Natural killer cell treated with Interleukin-12 subunit alpha and Interleukin-12 subunit beta and Interleukin-15 and Interleukin-18, amount 100 ng/mL, for 72 hours (primary cell): ENCODE measurements around the gene ADGRV1. TPM values are rescaled to one million over a fixed set of nuclear protein-coding genes. Genes with fewer than 3 reads are reported as not detected.
A peak's percentile ranks its signal among the peaks of the same experiment; 100 is the strongest.
"Not testable (repeated sequence)": the region's sequence is repeated elsewhere in the genome, so short reads cannot be mapped to it uniquely, and the experiment has no call there.

Source experiments
- ATAC-seq, 2 donors: fragments of 150-1000 bp; cut with Tn5 transposase in 1 of 2; sonication (Bioruptor Pico), chemical (Tn5 transposase) in 1 of 2; 2 replicates each; pipeline ENCODE4 v1.10.0; 2021
- DNase-seq: peaks from one replicate; pipeline ENCODE4 v3.0.0; 2022; ENCODE audit warnings: low spot score
- H3K27ac Mint-ChIP-seq, 2 donors: 1 replicate in 1 of 2; 2 replicates in 1 of 2; pipeline ENCODE4 v1.8.0; 2022; ENCODE audit warnings: mixed read lengths in 2 of 2, mild to moderate bottlenecking in 1 of 2, moderate library complexity in 1 of 2
- H3K27me3 Mint-ChIP-seq, 2 donors: 1 replicate in 1 of 2; 2 replicates in 1 of 2; pipeline ENCODE4 v1.8.0; 2022; ENCODE audit warnings: mixed read lengths in 2 of 2
- H3K36me3 Mint-ChIP-seq: one replicate; pipeline ENCODE4 v1.8.0; 2022; ENCODE audit warnings: mixed read lengths
- H3K4me1 Mint-ChIP-seq, 2 donors: 1 replicate in 1 of 2; 2 replicates in 1 of 2; pipeline ENCODE4 v1.8.0; 2022; ENCODE audit warnings: low read depth in 2 of 2, mixed read lengths in 2 of 2, mild to moderate bottlenecking in 1 of 2
- H3K4me3 Mint-ChIP-seq: one replicate; pipeline ENCODE4 v1.8.0; 2022; ENCODE audit warnings: mixed read lengths
- H3K9me3 Mint-ChIP-seq: 2 replicates; pipeline ENCODE4 v1.8.0; 2022; ENCODE audit warnings: mixed read lengths
- total RNA-seq, 2 donors: library from RNA; stranded (reverse); gene quantifications; one replicate each; pipeline ENCODE4 v1.2.3, GENCODE V29; 2022

Gene ADGRV1
- total RNA-seq, 2 donors from 2014 or later: 0.33 TPM; not detected in 1

- ATAC-seq (no peak), DNase-seq (no peak)
- no peaks in the 10 kb centered on the region for H3K36me3 Mint-ChIP-seq
- no peak overlapping the region for H3K4me3 Mint-ChIP-seq
- H3K4me1 Mint-ChIP-seq: no peaks in the 10 kb centered on the region
- H3K27ac Mint-ChIP-seq: no peak overlapping the region
- peaks cover 0 to 8% of the 10 kb centered on the region in 2 donors for H3K27me3 Mint-ChIP-seq
- H3K9me3 Mint-ChIP-seq: no peaks in the 10 kb centered on the region
Observed at GRCh38 chr5:90813392-90813791, 254.8 kb downstream of the ADGRV1 start.

- not testable (repeated sequence) for H3K4me3 Mint-ChIP-seq, H3K36me3 Mint-ChIP-seq, H3K4me1 Mint-ChIP-seq, ATAC-seq, H3K27ac Mint-ChIP-seq, DNase-seq, H3K9me3 Mint-ChIP-seq
- peaks cover 0 to 12% of the 10 kb centered on the region in 2 donors for H3K27me3 Mint-ChIP-seq
Observed at GRCh38 chr5:90822062-90822461, 263.5 kb downstream of the ADGRV1 start.

GRCh38 chr5:90824436-90824835, 265.8 kb downstream of the ADGRV1 start:
- Mint-ChIP-seq H3K27me3 (peaks cover 0 to 12% of the 10 kb centered on the region in 2 donors), H3K4me1 (no peaks in the 10 kb centered on the region), H3K9me3 (no peaks in the 10 kb centered on the region), H3K4me3 (no peak overlapping the region), H3K27ac (no peak overlapping the region), H3K36me3 (no peaks in the 10 kb centered on the region)
- ATAC-seq: no peak
- DNase-seq: no peak

- Mint-ChIP-seq H3K27ac (no peak overlapping the region), H3K4me3 (no peak overlapping the region), H3K9me3 (peaks cover 5% of the 10 kb centered on the region), H3K4me1 (no peaks in the 10 kb centered on the region), H3K36me3 (no peaks in the 10 kb centered on the region), H3K27me3 (peaks cover 5 to 28% of the 10 kb centered on the region in 2 donors)
- DNase-seq (no peak), ATAC-seq (no peak)
Observed at GRCh38 chr5:90830058-90830457, 271.5 kb downstream of the ADGRV1 start.

- peaks cover 13 to 32% of the 10 kb centered on the region in 2 donors for H3K27me3 Mint-ChIP-seq
- H3K27ac Mint-ChIP-seq: no peak overlapping the region
- no peak overlapping the region for H3K4me3 Mint-ChIP-seq
- no peaks in the 10 kb centered on the region for H3K4me1 Mint-ChIP-seq
- ATAC-seq (no peak), DNase-seq (no peak)
- no peaks in the 10 kb centered on the region for H3K36me3 Mint-ChIP-seq
- peaks cover 5% of the 10 kb centered on the region for H3K9me3 Mint-ChIP-seq
Observed at GRCh38 chr5:90833753-90834152, 275.2 kb downstream of the ADGRV1 start.

GRCh38 chr5:90834711-90835110, 276.1 kb downstream of the ADGRV1 start:
- peaks cover 5% of the 10 kb centered on the region for H3K9me3 Mint-ChIP-seq

GRCh38 chr5:90843443-90843842, 284.8 kb downstream of the ADGRV1 start:
- no peaks in the 10 kb centered on the region for H3K36me3 Mint-ChIP-seq

More at GRCh38 chr5:90834711-90835110, 276.1 kb downstream of the ADGRV1 start:
- DNase-seq (no peak), ATAC-seq (no peak)
- Mint-ChIP-seq H3K27ac (no peak overlapping the region), H3K4me3 (no peak overlapping the region), H3K4me1 (no peaks in the 10 kb centered on the region), H3K27me3 (peaks cover 18 to 37% of the 10 kb centered on the region in 2 donors), H3K36me3 (no peaks in the 10 kb centered on the region)

GRCh38 chr5:90844931-90845330, 286.3 kb downstream of the ADGRV1 start:
- no peak overlapping the region for H3K4me3 Mint-ChIP-seq

More at GRCh38 chr5:90843443-90843842, 284.8 kb downstream of the ADGRV1 start:
- H3K4me3 Mint-ChIP-seq: no peak overlapping the region
- peak in 1 of 2 donors; percentile 66 for ATAC-seq
- H3K27ac Mint-ChIP-seq: no peak overlapping the region
- H3K27me3 Mint-ChIP-seq: peaks cover 22 to 26% of the 10 kb centered on the region in 2 donors
- DNase-seq: no peak
- no peaks in the 10 kb centered on the region for H3K9me3 Mint-ChIP-seq
- peaks cover 15 to 16% of the 10 kb centered on the region in 2 donors for H3K4me1 Mint-ChIP-seq

GRCh38 chr5:90845723-90846554, 287.3 kb downstream of the ADGRV1 start:
- H3K4me3 Mint-ChIP-seq: peak overlapping the region; percentile 32
- DNase-seq (no peak), ATAC-seq (peak in 1 of 2 donors; percentile 27)
- H3K27ac Mint-ChIP-seq: no peak overlapping the region
- peaks cover 11 to 12% of the 10 kb centered on the region in 2 donors for H3K27me3 Mint-ChIP-seq
- peaks cover 15 to 16% of the 10 kb centered on the region in 2 donors for H3K4me1 Mint-ChIP-seq
- H3K36me3 Mint-ChIP-seq: no peaks in the 10 kb centered on the region
- no peaks in the 10 kb centered on the region for H3K9me3 Mint-ChIP-seq

More at GRCh38 chr5:90844931-90845330, 286.3 kb downstream of the ADGRV1 start:
- H3K9me3 Mint-ChIP-seq: no peaks in the 10 kb centered on the region
- peaks cover 15 to 16% of the 10 kb centered on the region in 2 donors for H3K4me1 Mint-ChIP-seq
- H3K36me3 Mint-ChIP-seq: no peaks in the 10 kb centered on the region
- no peak for ATAC-seq
- no peak for DNase-seq
- peaks cover 14 to 16% of the 10 kb centered on the region in 2 donors for H3K27me3 Mint-ChIP-seq
- H3K27ac Mint-ChIP-seq: no peak overlapping the region

- H3K27ac Mint-ChIP-seq, ATAC-seq, H3K4me3 Mint-ChIP-seq, DNase-seq, H3K9me3 Mint-ChIP-seq, H3K36me3 Mint-ChIP-seq: not testable (repeated sequence)
- Mint-ChIP-seq H3K27me3 (peaks cover 9 to 19% of the 10 kb centered on the region in 2 donors), H3K4me1 (peaks cover 16 to 21% of the 10 kb centered on the region in 2 donors)
Observed at GRCh38 chr5:90847606-90848005, 289.0 kb downstream of the ADGRV1 start.

GRCh38 chr5:90849939-90850338, 291.3 kb downstream of the ADGRV1 start:
- DNase-seq (no peak), ATAC-seq (no peak)
- Mint-ChIP-seq H3K9me3 (no peaks in the 10 kb centered on the region), H3K36me3 (no peaks in the 10 kb centered on the region), H3K4me3 (no peak overlapping the region), H3K27me3 (peaks cover 9 to 19% of the 10 kb centered on the region in 2 donors), H3K27ac (no peak overlapping the region), H3K4me1 (peaks cover 9 to 16% of the 10 kb centered on the region in 2 donors)

- DNase-seq (no peak), ATAC-seq (no peak)
- H3K27ac Mint-ChIP-seq: no peak overlapping the region
- no peaks in the 10 kb centered on the region for H3K9me3 Mint-ChIP-seq
- no peaks in the 10 kb centered on the region for H3K36me3 Mint-ChIP-seq
- H3K4me1 Mint-ChIP-seq: peaks cover 0 to 7% of the 10 kb centered on the region in 2 donors
- peaks cover 0 to 10% of the 10 kb centered on the region in 2 donors for H3K27me3 Mint-ChIP-seq
- no peak overlapping the region for H3K4me3 Mint-ChIP-seq
Observed at GRCh38 chr5:90852531-90852930, 293.9 kb downstream of the ADGRV1 start.

GRCh38 chr5:90853750-90854149, 295.2 kb downstream of the ADGRV1 start:
- Mint-ChIP-seq H3K36me3 (no peaks in the 10 kb centered on the region), H3K4me3 (no peak overlapping the region), H3K27ac (no peak overlapping the region), H3K9me3 (no peaks in the 10 kb centered on the region), H3K27me3 (peaks cover 0 to 10% of the 10 kb centered on the region in 2 donors), H3K4me1 (peaks cover 0 to 7% of the 10 kb centered on the region in 2 donors)
- DNase-seq (no peak), ATAC-seq (no peak)

GRCh38 chr5:90854169-90854568, 295.6 kb downstream of the ADGRV1 start:
- DNase-seq: no peak
- Mint-ChIP-seq H3K9me3 (no peaks in the 10 kb centered on the region), H3K4me1 (peaks cover 0 to 7% of the 10 kb centered on the region in 2 donors), H3K36me3 (no peaks in the 10 kb centered on the region), H3K4me3 (no peak overlapping the region), H3K27ac (no peak overlapping the region), H3K27me3 (peaks cover 0 to 10% of the 10 kb centered on the region in 2 donors)
- no peak for ATAC-seq
